ENCODE results near the gene IL1A.

IL1A gene

GRCh38 chr2:112724591-112725525 lies 59.4 kb downstream of the IL1A start:
- no peak for DNase-seq

GRCh38 chr2:112723995-112724394 lies 60.3 kb downstream of the IL1A start:
- no peak for DNase-seq

Data from NCI-H345 (cell line).